ENCODE measurements around the gene TMED9. TPM values are rescaled to one million over a fixed set of nuclear protein-coding genes. Genes with fewer than 3 reads are reported as not detected.

The TMED9 gene
- total and polyA plus RNA-seq, 10 of the 15 experiments (the other 5 are each of a cell fraction or from before 2014, with no cell fraction given) = 35.7 to 144 (median 105) TPM

DNA sequence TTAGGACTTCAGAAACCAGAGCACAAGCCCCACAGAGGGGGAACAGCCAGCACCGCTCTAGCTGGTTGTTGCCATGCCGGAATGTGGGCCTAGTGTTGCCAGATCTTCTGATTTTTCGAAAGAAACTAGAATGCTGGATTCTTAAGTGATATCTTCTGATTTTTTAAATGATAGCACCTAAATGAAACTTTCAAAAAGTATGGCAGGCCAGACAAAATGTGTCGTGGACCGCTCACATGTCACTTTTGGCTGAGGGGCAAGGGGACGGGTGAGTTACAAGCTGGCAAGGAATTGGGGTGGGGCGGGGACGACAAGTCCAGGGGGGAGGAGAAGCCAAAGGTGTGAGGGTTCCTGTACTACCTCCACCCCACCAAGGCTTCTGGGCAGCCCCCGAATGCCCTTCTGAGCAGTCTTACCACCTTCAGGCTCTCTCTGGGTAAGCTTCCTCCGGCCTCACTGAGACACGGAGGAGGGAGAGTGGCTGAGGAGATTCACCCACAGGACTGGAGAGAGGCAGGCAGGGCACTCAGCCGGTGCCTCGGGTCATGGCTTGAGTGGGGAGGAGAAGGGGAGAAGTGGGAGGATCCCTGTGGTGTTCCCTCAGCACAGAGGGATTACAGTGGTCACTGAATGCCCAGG is 18.2 kb downstream of the TMED9 start (continued):
- TF ChIP-seq POU2F2 (IDR thresholded peaks at IDR 0.05; ENCODE audit: borderline replicate concordance, low read depth, low read length) (no peak), RFX5 (IDR thresholded peaks at IDR 0.05; ENCODE audit: low read depth, low read length) (no peak), ZZZ3 (IDR thresholded peaks at IDR 0.05; ENCODE audit: control insufficient read depth, insufficient read length, low read depth) (no peak), CBFB (IDR thresholded peaks at IDR 0.05; ENCODE audit: low read depth) (no peak), E4F1 (IDR thresholded peaks at IDR 0.05; ENCODE audit: borderline replicate concordance, partially characterized antibody) (no peak)

GRCh38 chr5:177610770-177611445 is 18.9 kb downstream of the TMED9 start:
- Histone ChIP-seq H3K36me3 (ENCODE audit: control insufficient read depth in 2 of 2, insufficient read depth in 2 of 2, low read length in 1 of 2) (peaks cover 0 to 4% of the 10 kb centered on the region in 2 experiments; a peak in 2 of 4 replicates), H3K4me3 (no peak overlapping the region), H3K27ac (ENCODE audit: control insufficient read depth, insufficient read depth) (no peak overlapping the region), H3K9me3 (replicated peaks; ENCODE audit: control insufficient read depth, insufficient read depth, low read length) (no peaks in the 10 kb centered on the region), H3K9ac (ENCODE audit: control insufficient read depth, insufficient read depth, low read length) (no peak overlapping the region), H2AFZ (ENCODE audit: control insufficient read depth, low read depth, low read length) (no peak overlapping the region), H3K79me2 (ENCODE audit: control insufficient read depth, insufficient read depth, low read length) (no peaks in the 10 kb centered on the region), H3K4me1 (ENCODE audit: control insufficient read depth, insufficient read depth, low read length) (no peaks in the 10 kb centered on the region), H4K20me1 (ENCODE audit: control insufficient read depth, insufficient read depth) (no peaks in the 10 kb centered on the region), H3K27me3 (replicated peaks in 1 of 2; ENCODE audit: control insufficient read depth in 2 of 2, insufficient read depth in 2 of 2, low read length in 1 of 2) (no peaks in the 10 kb centered on the region), H3K4me2 (ENCODE audit: control insufficient read depth, insufficient read depth) (no peak overlapping the region)
- FAIRE-seq (no peak), DNase-seq (ENCODE audit: low read depth, low spot score) (no peak), ATAC-seq (no peak)
- intact Hi-C loops (cut with micrococcal nuclease; ENCODE audit: unreplicated experiment) = no loop called here
- CTCF ChIA-PET = no interaction called here
- TF ChIP-seq POLR2AphosphoS5 (IDR thresholded peaks at IDR 0.05; ENCODE audit: low read length) = peak; percentile 42; the same call in 1 of the 2 replicates
- no peak for TF ChIP-seq RAD21 (IDR thresholded peaks at IDR 0.05; ENCODE audit: insufficient read depth, low read depth, low read length)
- peak; percentile 35; the same call in 1 of the 2 replicates for TF ChIP-seq POLR2A (IDR thresholded peaks at IDR 0.05; ENCODE audit: low read depth, low read length)
- TF ChIP-seq CBX3 (IDR thresholded peaks at IDR 0.05; ENCODE audit: borderline replicate concordance, low read depth) = no peak
- no TSS peak for BruUV-seq (replicated peaks)
- POLR2A ChIA-PET = interaction anchor here (0.6 kb wide), 1 partner anchor 455 kb away, joined by 4 read pairs; no protein-coding TSS in a partner anchor
- RAD21 ChIA-PET (ENCODE audit: unreplicated experiment) = no interaction called here
- whole genome bisulfite sequencing (ENCODE audit: insufficient coverage, insufficient replicate concordance, low lambda C conversion rate, missing lambda C conversion rate) = 85% methylated on average over 4 of the region's 4 CpGs
- in situ Hi-C loops (cut with MboI) = loop anchor here (25.0 kb wide), 1 partner anchor 1574 kb away; no protein-coding TSS in a partner anchor
- SMC1A ChIA-PET (ENCODE audit: uncharacterized antibody, unreplicated experiment) = no interaction called here
